HepG2 (cell line): ENCODE measurements around the gene LTA. TPM values are rescaled to one million over a fixed set of nuclear protein-coding genes. Genes with fewer than 3 reads are reported as not detected.

Experiments
- CHD2 ChIP-seq: IDR thresholded peaks from 2 replicates; pipeline ENCODE4 v1.6.1; 2011; ENCODE audit warnings: low read depth, low read length, improper control_type of control experiment
- ELF4 ChIP-seq: sonication (generic); formaldehyde crosslinking; IDR thresholded peaks from 2 replicates; pipeline ENCODE4 v1.5.0; 2020; ENCODE audit warnings: missing genetic modification reagents, mild to moderate bottlenecking, moderate library complexity, borderline replicate concordance
- MTF1 ChIP-seq: sonication (generic); formaldehyde crosslinking; IDR thresholded peaks from 2 replicates; pipeline ENCODE4 v1.5.0; 2020; ENCODE audit warnings: missing genetic modification reagents
- NFYC ChIP-seq: IDR thresholded peaks from 2 replicates; pipeline ENCODE4 v1.6.1; 2016; ENCODE audit warnings: missing genetic modification reagents, missing compliant biosample characterization
- PHB2 ChIP-seq: fragments of 450-650 bp; IDR thresholded peaks from 2 replicates; pipeline ENCODE4 v1.6.1; 2018; ENCODE audit not compliant: partially characterized antibody
- PLRG1 ChIP-seq: fragments of 450-650 bp; conservative IDR thresholded peaks from 2 replicates; pipeline ENCODE4 v1.6.1; 2016
- TAF1 ChIP-seq: sonication (generic); formaldehyde crosslinking; IDR thresholded peaks from 2 replicates; pipeline ENCODE4 v1.4.0; 2020; ENCODE audit warnings: missing genetic modification reagents
- TSC22D2 ChIP-seq: sonication (generic); formaldehyde crosslinking; IDR thresholded peaks from 2 replicates; pipeline ENCODE4 v1.5.1; 2020; ENCODE audit warnings: missing genetic modification reagents, mild to moderate bottlenecking, borderline replicate concordance
- ZBTB7B ChIP-seq: sonication (generic); formaldehyde crosslinking; IDR thresholded peaks from 2 replicates; pipeline ENCODE4 v1.4.0; 2020; ENCODE audit warnings: missing genetic modification reagents
- ZFP1 ChIP-seq: IDR thresholded peaks from 2 replicates; pipeline ENCODE4 v1.6.1; 2016
- ZFP36 ChIP-seq: fragments of 150-350 bp; IDR thresholded peaks from 2 replicates; pipeline ENCODE4 v1.6.1; 2018; ENCODE audit warnings: borderline replicate concordance, low read length, low read depth; ENCODE audit not compliant: partially characterized antibody
- ZMYM3 ChIP-seq: sonication (generic); formaldehyde crosslinking; IDR thresholded peaks from 2 replicates; pipeline ENCODE4 v1.5.1; 2020; ENCODE audit warnings: mild to moderate bottlenecking, missing genetic modification reagents
- ZNF282 ChIP-seq: fragments of 450-650 bp; IDR thresholded peaks from 2 replicates; pipeline ENCODE4 v1.6.1; 2018; ENCODE audit not compliant: partially characterized antibody
- ZNF775 ChIP-seq: sonication (generic); formaldehyde crosslinking; IDR thresholded peaks from 2 replicates; pipeline ENCODE4 v1.4.0; 2020; ENCODE audit warnings: missing genetic modification reagents, mild to moderate bottlenecking, moderate library complexity, borderline replicate concordance
- ZNF883 ChIP-seq: sonication (generic); formaldehyde crosslinking; IDR thresholded peaks from 2 replicates; pipeline ENCODE4 v1.5.1; 2020; ENCODE audit warnings: mild to moderate bottlenecking, missing genetic modification reagents; ENCODE audit errors: not compliant biosample characterization
- polyA plus RNA-seq, 8 experiments: library from polyadenylated mRNA; depleted of rRNA in 3 of 8; stranded (reverse) in 7 of 8; unstranded in 1 of 8; fragments of >200 nt; fragmentation: Illumina TruSeq in 4 of 8; extraction: Trizol in 4 of 8; gene quantifications; 2 replicates each; pipeline versions ENCODE4 v1.2.1 to v1.2.3, GENCODE V29; 2011 to 2016; ENCODE audit warnings: low read depth in 4 of 8, missing spikeins in 1 of 8, mixed read lengths in 1 of 8; ENCODE audit not compliant: insufficient read depth in 1 of 8
- total RNA-seq, 5 experiments: library from RNA; depleted of rRNA; stranded (reverse); fragments of >200 nt; fragmentation: Illumina TruSeq; extraction: Trizol; gene quantifications; 2 replicates each; pipeline ENCODE4 v1.2.3, GENCODE V29; 2016; ENCODE audit warnings: low read depth in 1 of 5
- TF ChIP-seq, protein P1 (sequence below): IDR thresholded peaks from 2 replicates; pipeline ENCODE4 v1.6.1; 2016; ENCODE audit warnings: low read depth, control low read depth
- TF ChIP-seq, protein P2 (sequence below): IDR thresholded peaks from 2 replicates; pipeline ENCODE4 v1.6.1; 2016; ENCODE audit warnings: low read depth
- TF ChIP-seq, protein P3 (sequence below): sonication (generic); formaldehyde crosslinking; IDR thresholded peaks from 2 replicates; pipeline ENCODE4 v1.5.1; 2020; ENCODE audit warnings: mild to moderate bottlenecking, missing genetic modification reagents, borderline replicate concordance

LTA gene
- total and polyA plus RNA-seq, 2 of the 13 experiments (the other 11 are each of a cell fraction or from before 2014, with no cell fraction given) = 0.09 TPM; not detected in 1

DNA sequence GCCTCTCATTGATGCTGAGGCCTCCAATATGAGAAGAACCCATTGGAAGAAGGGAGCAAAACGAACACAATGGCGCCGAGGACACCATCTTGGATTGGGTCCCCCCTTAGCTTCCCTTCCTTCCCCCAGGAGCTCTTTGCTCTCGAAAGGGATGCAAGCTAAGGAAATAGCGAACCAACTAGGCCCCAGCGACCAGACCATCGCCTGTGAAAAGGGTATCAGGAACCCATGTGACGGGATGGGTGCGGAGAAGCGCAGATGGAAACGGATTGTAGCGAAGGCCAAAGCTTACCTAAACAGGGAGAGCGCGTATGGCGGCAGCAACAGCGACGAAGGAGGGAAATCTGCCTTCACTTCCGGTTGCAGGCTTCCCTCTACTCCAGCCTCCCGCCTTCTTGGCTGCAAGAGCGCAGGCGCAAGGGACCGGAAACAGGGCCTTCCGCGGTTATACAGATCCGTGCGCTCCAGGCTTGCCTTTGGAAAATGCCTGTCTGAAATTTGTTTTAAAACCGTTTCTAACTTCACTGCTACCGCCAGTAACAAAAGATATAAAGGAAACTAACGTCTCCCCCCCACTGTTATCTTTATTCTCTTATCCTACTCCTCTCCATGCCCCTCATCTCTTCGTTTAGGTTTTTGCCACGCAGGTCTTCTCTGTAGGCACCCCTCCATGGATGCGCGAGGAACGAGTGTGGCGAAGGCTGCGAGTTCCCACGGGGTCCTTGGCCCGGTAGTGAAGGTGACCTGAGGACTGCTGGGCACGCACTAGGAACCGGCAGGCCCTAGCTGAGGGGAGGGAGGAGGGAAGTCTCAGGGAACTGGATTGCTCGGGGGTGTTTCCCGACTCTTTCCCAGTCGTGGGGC, 30.2 kb upstream of the LTA start, which contains the start of gene DDX39B (continued):
- TF ChIP-seq ZBTB7B (CRISPR knock-in tag) (no peak; the same call in 1 of the 2 replicates), ZMYM3 (CRISPR knock-in tag) (no peak; the same call in 1 of the 2 replicates), MTF1 (CRISPR knock-in tag) (no peak; the same call in 1 of the 2 replicates), PLRG1 (no peak), CHD2 (no peak), TAF1 (CRISPR knock-in tag) (peak; percentile 100), ZFP36 (no peak), PHB2 (no peak), ZFP1 (CRISPR knock-in tag) (peak; percentile 70), ZNF883 (CRISPR knock-in tag) (peak; percentile 89), ELF4 (peak; percentile 98), ZNF282 (no peak), NFYC (CRISPR knock-in tag) (0 out of 2 replicates have a peak, but pooled peaks have one; percentile 14), ZNF775 (CRISPR knock-in tag) (no peak), TSC22D2 (CRISPR knock-in tag) (peak; percentile 76)
- TF ChIP-seq, protein P1, sequence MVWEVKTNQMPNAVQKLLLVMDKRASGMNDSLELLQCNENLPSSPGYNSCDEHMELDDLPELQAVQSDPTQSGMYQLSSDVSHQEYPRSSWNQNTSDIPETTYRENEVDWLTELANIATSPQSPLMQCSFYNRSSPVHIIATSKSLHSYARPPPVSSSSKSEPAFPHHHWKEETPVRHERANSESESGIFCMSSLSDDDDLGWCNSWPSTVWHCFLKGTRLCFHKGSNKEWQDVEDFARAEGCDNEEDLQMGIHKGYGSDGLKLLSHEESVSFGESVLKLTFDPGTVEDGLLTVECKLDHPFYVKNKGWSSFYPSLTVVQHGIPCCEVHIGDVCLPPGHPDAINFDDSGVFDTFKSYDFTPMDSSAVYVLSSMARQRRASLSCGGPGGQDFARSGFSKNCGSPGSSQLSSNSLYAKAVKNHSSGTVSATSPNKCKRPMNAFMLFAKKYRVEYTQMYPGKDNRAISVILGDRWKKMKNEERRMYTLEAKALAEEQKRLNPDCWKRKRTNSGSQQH (CRISPR knock-in tag) = no peak; the same call in 1 of the 2 replicates
- TF ChIP-seq, protein P2, sequence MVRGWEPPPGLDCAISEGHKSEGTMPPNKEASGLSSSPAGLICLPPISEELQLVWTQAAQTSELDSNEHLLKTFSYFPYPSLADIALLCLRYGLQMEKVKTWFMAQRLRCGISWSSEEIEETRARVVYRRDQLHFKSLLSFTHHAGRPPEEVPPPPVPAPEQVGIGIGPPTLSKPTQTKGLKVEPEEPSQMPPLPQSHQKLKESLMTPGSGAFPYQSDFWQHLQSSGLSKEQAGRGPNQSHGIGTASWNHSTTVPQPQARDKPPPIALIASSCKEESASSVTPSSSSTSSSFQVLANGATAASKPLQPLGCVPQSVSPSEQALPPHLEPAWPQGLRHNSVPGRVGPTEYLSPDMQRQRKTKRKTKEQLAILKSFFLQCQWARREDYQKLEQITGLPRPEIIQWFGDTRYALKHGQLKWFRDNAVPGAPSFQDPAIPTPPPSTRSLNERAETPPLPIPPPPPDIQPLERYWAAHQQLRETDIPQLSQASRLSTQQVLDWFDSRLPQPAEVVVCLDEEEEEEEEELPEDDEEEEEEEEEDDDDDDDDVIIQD = peak; percentile 77
- TF ChIP-seq, protein P3, sequence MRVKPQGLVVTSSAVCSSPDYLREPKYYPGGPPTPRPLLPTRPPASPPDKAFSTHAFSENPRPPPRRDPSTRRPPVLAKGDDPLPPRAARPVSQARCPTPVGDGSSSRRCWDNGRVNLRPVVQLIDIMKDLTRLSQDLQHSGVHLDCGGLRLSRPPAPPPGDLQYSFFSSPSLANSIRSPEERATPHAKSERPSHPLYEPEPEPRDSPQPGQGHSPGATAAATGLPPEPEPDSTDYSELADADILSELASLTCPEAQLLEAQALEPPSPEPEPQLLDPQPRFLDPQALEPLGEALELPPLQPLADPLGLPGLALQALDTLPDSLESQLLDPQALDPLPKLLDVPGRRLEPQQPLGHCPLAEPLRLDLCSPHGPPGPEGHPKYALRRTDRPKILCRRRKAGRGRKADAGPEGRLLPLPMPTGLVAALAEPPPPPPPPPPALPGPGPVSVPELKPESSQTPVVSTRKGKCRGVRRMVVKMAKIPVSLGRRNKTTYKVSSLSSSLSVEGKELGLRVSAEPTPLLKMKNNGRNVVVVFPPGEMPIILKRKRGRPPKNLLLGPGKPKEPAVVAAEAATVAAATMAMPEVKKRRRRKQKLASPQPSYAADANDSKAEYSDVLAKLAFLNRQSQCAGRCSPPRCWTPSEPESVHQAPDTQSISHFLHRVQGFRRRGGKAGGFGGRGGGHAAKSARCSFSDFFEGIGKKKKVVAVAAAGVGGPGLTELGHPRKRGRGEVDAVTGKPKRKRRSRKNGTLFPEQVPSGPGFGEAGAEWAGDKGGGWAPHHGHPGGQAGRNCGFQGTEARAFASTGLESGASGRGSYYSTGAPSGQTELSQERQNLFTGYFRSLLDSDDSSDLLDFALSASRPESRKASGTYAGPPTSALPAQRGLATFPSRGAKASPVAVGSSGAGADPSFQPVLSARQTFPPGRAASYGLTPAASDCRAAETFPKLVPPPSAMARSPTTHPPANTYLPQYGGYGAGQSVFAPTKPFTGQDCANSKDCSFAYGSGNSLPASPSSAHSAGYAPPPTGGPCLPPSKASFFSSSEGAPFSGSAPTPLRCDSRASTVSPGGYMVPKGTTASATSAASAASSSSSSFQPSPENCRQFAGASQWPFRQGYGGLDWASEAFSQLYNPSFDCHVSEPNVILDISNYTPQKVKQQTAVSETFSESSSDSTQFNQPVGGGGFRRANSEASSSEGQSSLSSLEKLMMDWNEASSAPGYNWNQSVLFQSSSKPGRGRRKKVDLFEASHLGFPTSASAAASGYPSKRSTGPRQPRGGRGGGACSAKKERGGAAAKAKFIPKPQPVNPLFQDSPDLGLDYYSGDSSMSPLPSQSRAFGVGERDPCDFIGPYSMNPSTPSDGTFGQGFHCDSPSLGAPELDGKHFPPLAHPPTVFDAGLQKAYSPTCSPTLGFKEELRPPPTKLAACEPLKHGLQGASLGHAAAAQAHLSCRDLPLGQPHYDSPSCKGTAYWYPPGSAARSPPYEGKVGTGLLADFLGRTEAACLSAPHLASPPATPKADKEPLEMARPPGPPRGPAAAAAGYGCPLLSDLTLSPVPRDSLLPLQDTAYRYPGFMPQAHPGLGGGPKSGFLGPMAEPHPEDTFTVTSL (CRISPR knock-in tag) = peak; percentile 63; the same call in 1 of the 2 replicates
